GM12865 (cell line): ENCODE measurements around the gene CHN1.

Experiments
- DNase-seq: peaks from one replicate; pipeline ENCODE4 v3.0.0; 2010; ENCODE audit warnings: low read depth
- H3K4me3 ChIP-seq: 2 replicates; pipeline ENCODE4 v1.5.1; 2011; ENCODE audit warnings: mild to moderate bottlenecking, low read depth, low read length, control low read depth
- TF ChIP-seq, protein P1 (sequence below): IDR thresholded peaks from 2 replicates; pipeline ENCODE4 v1.5.1; 2011; ENCODE audit warnings: low read length, control low read depth, low read depth, inconsistent platforms; ENCODE audit not compliant: insufficient read depth; ENCODE audit errors: missing control alignments

The CHN1 gene

DNA sequence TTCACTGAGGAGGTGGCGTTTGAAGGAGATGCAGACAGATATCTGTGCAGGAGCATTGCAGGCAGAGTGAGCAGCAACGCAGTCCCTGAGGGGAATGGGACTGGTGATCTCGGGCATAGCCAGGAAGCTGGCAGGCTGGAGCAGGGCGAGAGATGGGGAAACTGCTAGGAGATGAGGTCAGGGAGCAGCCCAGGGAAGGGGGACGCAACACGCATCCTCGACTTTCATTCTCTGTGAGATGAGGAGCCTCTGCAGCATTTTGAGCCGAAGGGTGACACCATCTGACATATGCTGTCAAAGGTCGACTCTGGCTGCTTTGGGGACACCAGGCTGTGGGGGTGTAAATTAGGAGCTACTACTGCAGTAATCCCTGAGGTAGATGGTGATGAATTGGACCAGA lies 236.6 kb downstream of the CHN1 start:
- TF ChIP-seq, protein P1, sequence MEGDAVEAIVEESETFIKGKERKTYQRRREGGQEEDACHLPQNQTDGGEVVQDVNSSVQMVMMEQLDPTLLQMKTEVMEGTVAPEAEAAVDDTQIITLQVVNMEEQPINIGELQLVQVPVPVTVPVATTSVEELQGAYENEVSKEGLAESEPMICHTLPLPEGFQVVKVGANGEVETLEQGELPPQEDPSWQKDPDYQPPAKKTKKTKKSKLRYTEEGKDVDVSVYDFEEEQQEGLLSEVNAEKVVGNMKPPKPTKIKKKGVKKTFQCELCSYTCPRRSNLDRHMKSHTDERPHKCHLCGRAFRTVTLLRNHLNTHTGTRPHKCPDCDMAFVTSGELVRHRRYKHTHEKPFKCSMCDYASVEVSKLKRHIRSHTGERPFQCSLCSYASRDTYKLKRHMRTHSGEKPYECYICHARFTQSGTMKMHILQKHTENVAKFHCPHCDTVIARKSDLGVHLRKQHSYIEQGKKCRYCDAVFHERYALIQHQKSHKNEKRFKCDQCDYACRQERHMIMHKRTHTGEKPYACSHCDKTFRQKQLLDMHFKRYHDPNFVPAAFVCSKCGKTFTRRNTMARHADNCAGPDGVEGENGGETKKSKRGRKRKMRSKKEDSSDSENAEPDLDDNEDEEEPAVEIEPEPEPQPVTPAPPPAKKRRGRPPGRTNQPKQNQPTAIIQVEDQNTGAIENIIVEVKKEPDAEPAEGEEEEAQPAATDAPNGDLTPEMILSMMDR, result no peak
- H3K4me3 ChIP-seq, result no peak overlapping the region
- DNase-seq, result no peak

DNA sequence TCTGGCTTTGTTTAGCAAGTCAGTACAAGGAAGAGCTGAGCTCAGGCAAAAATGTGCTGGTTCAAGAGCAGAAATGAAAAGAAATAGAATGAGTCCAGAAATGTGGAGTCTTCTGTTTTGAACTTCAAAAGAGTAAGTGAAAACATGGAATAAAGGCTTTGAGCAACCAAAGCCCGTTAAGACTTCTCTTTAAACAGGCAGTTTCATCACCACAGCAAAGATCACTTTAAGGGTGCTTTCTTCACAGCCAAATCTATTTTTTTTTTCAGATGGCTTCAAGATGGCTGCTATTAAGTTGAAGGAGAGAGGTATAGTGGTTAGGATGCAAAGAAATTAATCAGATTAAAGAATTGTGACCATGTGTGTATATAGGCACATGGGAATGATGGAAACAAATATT lies 238.9 kb downstream of the CHN1 start:
- TF ChIP-seq, protein P1, result no peak
- DNase-seq, result no peak
- no peak overlapping the region for H3K4me3 ChIP-seq

DNA sequence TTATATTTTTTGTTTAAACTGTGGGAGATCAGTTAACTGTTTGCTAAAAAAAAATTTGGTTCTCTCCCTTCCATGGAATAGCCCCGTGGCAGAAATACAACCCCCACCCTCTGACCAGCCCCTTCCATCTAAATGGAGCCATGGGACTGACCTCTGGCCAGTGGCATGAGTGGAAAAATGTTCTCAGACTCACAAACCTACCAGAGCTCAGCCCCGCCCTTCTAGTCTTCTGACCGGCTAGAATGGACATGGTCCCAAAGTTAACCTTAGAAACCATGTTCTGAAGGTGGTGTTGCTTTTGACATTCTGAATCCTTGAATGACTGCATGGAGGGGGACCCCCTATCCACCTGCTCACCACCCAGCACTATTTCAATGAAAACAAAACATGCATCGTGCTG lies 239.6 kb downstream of the CHN1 start:
- TF ChIP-seq, protein P1, result no peak
- DNase-seq, result no peak
- no peak overlapping the region for H3K4me3 ChIP-seq

DNA sequence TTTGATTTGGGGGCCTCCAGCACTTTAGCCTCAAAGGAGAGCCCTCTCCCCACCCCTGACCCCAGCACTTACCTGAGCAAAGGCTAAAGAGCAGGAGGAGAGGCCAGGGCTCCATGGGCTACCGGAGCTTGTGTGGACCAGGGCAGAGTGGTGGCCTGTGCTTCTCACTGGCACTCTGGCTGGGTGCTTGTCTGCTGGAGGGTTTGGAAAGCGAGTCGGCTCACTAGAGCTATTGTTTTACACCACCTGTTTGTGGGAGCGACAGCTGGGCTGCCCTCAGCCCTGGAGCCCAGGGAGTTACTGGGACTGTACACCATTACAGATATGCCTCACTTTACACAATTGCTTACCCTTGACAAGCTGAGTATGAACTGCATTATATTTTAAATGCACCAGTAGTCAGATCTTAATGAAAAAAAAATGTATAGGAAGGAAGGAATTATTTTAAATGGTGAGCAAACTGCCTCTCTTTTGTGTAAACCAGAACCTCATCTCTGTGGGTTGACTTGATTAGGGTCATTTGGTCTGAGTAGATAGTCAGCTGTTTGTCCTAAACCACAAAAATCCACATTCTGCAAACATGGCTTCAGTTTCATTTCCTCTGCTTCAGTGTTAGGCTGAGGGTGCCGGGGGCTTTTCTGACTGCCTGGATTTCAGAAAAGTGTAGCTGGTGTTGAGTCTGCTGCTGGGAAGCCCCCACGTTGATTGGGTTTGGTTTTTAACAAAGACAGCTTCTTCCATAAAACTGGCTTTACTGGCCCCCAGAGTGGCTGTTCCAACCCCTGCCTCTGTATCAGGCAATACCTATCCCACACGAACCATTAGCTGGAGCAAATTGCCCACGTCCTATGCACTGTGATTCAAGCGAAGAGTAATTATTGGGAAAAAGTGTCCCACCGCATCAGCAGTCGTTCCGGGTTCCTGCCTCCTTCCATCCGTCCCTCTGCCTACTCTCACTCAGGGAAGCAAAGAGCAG lies 240.6 kb downstream of the CHN1 start, which contains the start of gene CHRNA1:
TSS of gene CHRNA1 (minus strand) at position 193 of the 976 bp plus-strand sequence. CDS start at position 115, 78 bp downstream.
- H3K4me3 ChIP-seq, result no peak within 1 kb of the TSS
- TF ChIP-seq, protein P1, result no peak
- DNase-seq, result peak; percentile 54

DNA sequence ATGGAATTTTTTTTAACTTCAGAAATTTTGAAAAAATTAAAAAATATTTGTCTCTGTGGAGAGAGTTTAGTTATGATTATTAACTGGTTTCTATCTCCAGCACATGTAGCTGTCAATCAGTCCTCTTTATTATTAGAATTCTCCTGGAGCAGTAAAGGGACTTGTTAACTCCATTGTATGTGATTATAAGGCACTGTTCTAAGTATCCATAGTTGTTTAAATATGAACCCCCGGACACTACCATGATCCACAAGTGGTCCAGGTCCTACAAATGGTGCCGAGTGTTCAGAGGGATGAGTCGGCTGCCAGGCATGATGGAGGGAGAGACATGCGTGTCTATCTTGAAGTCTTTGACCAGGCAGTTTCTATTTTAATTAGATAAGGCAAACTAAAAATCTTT lies 241.4 kb downstream of the CHN1 start:
- no peak overlapping the region for H3K4me3 ChIP-seq
- TF ChIP-seq, protein P1, result no peak
- no peak for DNase-seq

DNA sequence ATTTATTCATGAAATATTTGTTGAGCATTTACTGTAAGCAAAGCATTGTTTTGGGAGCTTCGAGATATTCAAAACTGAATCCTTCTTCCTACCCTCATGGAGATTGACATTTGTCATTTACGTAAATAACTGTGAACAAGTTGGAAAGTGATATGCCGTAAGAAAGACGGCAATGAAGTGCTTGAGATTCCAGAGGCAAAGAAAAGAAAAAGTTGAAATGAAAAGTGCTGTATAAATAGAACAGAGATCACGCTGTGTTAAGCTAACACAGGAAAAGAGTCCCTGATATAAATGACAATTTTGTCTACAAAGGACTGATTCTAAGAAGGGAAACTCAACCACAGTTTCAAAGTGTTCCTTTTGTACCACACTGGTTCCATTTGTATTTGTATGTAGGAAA lies 242.7 kb downstream of the CHN1 start:
- TF ChIP-seq, protein P1, result no peak
- H3K4me3 ChIP-seq, result no peak overlapping the region
- DNase-seq, result no peak

DNA sequence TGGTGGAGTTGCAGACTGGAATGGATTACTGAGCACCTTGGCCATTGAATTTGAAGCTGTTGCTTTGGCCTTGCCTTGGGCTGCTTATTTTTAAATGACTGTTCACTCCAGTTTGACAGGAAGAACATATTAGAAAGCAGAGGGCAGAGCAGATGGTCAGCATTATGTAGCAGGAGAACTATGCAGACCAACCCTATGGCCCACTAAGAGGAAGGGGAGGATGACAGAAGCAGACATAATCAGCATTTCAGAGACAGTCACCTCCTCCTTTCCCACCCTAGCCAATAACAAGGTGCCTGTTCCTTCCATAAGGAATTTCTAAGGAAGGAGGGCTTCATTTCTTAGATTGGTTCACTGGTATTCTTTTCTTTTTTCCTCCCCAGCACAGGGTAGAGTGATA lies 243.3 kb downstream of the CHN1 start:
- H3K4me3 ChIP-seq, result no peak overlapping the region
- DNase-seq, result no peak
- TF ChIP-seq, protein P1, result no peak
